ENCODE measurements around the gene MEIOSIN. TPM values are rescaled to one million over a fixed set of nuclear protein-coding genes. Genes with fewer than 3 reads are reported as not detected.
A peak's percentile ranks its signal among the peaks of the same experiment; 100 is the strongest.

MEIOSIN gene
- total and polyA plus RNA-seq, 9 of the 15 experiments (the other 6 are each of a cell fraction or from before 2014, with no cell fraction given) = 0.06 to 2.0 (median 0.76) TPM

GRCh38 chr19:45691516-45692186 is 41.6 kb upstream of the MEIOSIN start, which contains the start of gene SNRPD2 (continued):
- TF ChIP-seq ZNF407 (IDR thresholded peaks at IDR 0.05; ENCODE audit: low read depth) (no peak), BRD9 (IDR thresholded peaks at IDR 0.05; ENCODE audit: low read depth, partially characterized antibody) (peak; percentile 62), DNMT1 (IDR thresholded peaks at IDR 0.05) (no peak), SREBF1 (IDR thresholded peaks at IDR 0.05; ENCODE audit: borderline replicate concordance, low read depth, low read length) (no peak), SAFB2 (IDR thresholded peaks at IDR 0.05; ENCODE audit: borderline replicate concordance, low read depth, low read length, severe bottlenecking) (no peak), NR0B1 (IDR thresholded peaks at IDR 0.05; ENCODE audit: partially characterized antibody) (no peak), U2AF2 (optimal IDR thresholded peaks at IDR 0.05; ENCODE audit: low read depth, low read length) (no peak), L3MBTL2 (IDR thresholded peaks at IDR 0.05) (peak; percentile 70), DPF2 (IDR thresholded peaks at IDR 0.05) (peak; percentile 68; the same call in 1 of the 2 replicates), ZNF408 (CRISPR knock-in tag; IDR thresholded peaks at IDR 0.05; ENCODE audit: low read depth) (no peak), PHF21A (IDR thresholded peaks at IDR 0.05; ENCODE audit: borderline replicate concordance, low read depth) (no peak), MNT (conservative IDR thresholded peaks at IDR 0.05) (peak; percentile 84 to 90), HES1 (IDR thresholded peaks at IDR 0.05; ENCODE audit: low read depth) (0 out of 2 replicates have a peak, but pooled peaks have one; percentile 22), DDX20 (tag; IDR thresholded peaks at IDR 0.05; ENCODE audit: low read depth) (no peak), TCF3 (CRISPR knock-in tag; IDR thresholded peaks at IDR 0.05) (peak; percentile 7; the same call in 1 of the 2 replicates), GABPB1 (CRISPR knock-in tag; IDR thresholded peaks at IDR 0.05) (peak; percentile 93)
